Hepatocyte (in vitro differentiated cells): Measurements from ENCODE around the gene SUGCT. TPM values are rescaled to one million over a fixed set of nuclear protein-coding genes. Genes with fewer than 3 reads are reported as not detected.

Source experiments
- DNase-seq: peaks from one replicate; pipeline ENCODE4 v3.0.0-alpha.2; 2016; ENCODE audit warnings: low spot score
- H2AFZ ChIP-seq: fragments of 200-600 bp; sonication (generic); 2 replicates; pipeline ENCODE4 v1.6.0; 2016; ENCODE audit warnings: antibody characterized with exemption, mild to moderate bottlenecking
- H3K27ac ChIP-seq: fragments of 200-600 bp; sonication (generic); 2 replicates; pipeline ENCODE4 v1.5.1; 2016; ENCODE audit warnings: mild to moderate bottlenecking
- H3K27me3 ChIP-seq: fragments of 200-600 bp; sonication (generic); 2 replicates; pipeline ENCODE4 v1.6.1; 2016
- H3K36me3 ChIP-seq: fragments of 200-600 bp; sonication (generic); replicated peaks from 2 replicates; pipeline ENCODE4 v1.5.1; 2016; ENCODE audit warnings: low read depth; ENCODE audit not compliant: insufficient read depth
- H3K4me1 ChIP-seq: fragments of 200-600 bp; sonication (generic); 2 replicates; pipeline ENCODE4 v1.5.1; 2016; ENCODE audit warnings: mild to moderate bottlenecking, moderate library complexity; ENCODE audit not compliant: insufficient read depth
- H3K4me2 ChIP-seq: fragments of 200-600 bp; sonication (generic); 2 replicates; pipeline ENCODE4 v1.6.0; 2016
- H3K4me3 ChIP-seq: fragments of 200-600 bp; sonication (generic); 2 replicates; pipeline ENCODE4 v1.5.1; 2016; ENCODE audit warnings: mild to moderate bottlenecking
- H3K79me2 ChIP-seq: fragments of 200-600 bp; sonication (generic); 2 replicates; pipeline ENCODE4 v1.6.0; 2017; ENCODE audit warnings: mild to moderate bottlenecking
- H3K9me2 ChIP-seq: fragments of 200-600 bp; sonication (generic); replicated peaks from 2 replicates; pipeline ENCODE4 v1.6.0; 2017; ENCODE audit warnings: mild to moderate bottlenecking; ENCODE audit not compliant: insufficient read depth
- H3K9me3 ChIP-seq: fragments of 200-600 bp; sonication (generic); 2 replicates; pipeline ENCODE4 v1.5.1; 2016; ENCODE audit warnings: low read depth, mild to moderate bottlenecking
- H4K20me1 ChIP-seq: fragments of 200-600 bp; sonication (generic); 2 replicates; pipeline ENCODE4 v1.6.0; 2016; ENCODE audit warnings: mild to moderate bottlenecking; ENCODE audit not compliant: insufficient read depth, poor library complexity, severe bottlenecking
- EZH2 ChIP-seq: fragments of 200-600 bp; sonication (generic); IDR thresholded peaks from 2 replicates; pipeline ENCODE4 v1.6.1; 2016; ENCODE audit warnings: antibody characterized with exemption, mild to moderate bottlenecking, borderline replicate concordance
- EZH2phosphoT487 ChIP-seq: fragments of 200-600 bp; sonication (generic); IDR thresholded peaks from one replicate; pipeline ENCODE4 v1.6.1; 2018; ENCODE audit warnings: antibody characterized with exemption, mild to moderate bottlenecking, low read depth, moderate library complexity; ENCODE audit not compliant: unreplicated experiment, severe bottlenecking
- WGBS: methylation state at CpG from one replicate; pipeline ENCODE4 v1.1.6; 2016; ENCODE audit warnings: low lambda C conversion rate; ENCODE audit errors: missing lambda C conversion rate; 5-methylcytosine and 5-hydroxymethylcytosine counted together
- polyA plus RNA-seq: library from polyadenylated mRNA; unstranded; fragments of >200 nt; fragmentation: Nextera tagmentation; extraction: Ambion mirVana; gene quantifications from 2 replicates; pipeline ENCODE4 v1.2.1, GENCODE V29; 2016
- total RNA-seq: library from RNA; depleted of rRNA; stranded (reverse); fragments of >200 nt; gene quantifications from 2 replicates; pipeline ENCODE4 v1.2.3, GENCODE V29; 2014
- TF ChIP-seq, protein P1 (sequence below): fragments of 200-600 bp; sonication (generic); IDR thresholded peaks from 2 replicates; pipeline ENCODE4 v1.5.1; 2016; ENCODE audit warnings: antibody characterized with exemption, mild to moderate bottlenecking; ENCODE audit not compliant: poor library complexity

Gene SUGCT
- total and polyA plus RNA-seq, 2 experiments from 2014 or later, result 5.1 to 12.0 TPM

GRCh38 chr7:40463446-40463845 lies 328.6 kb downstream of the SUGCT start:
- no peak overlapping the region for H2AFZ ChIP-seq
- no peak overlapping the region for H3K4me3 ChIP-seq
- H3K4me1 ChIP-seq, result no peaks in the 10 kb centered on the region
- TF ChIP-seq EZH2 (no peak), EZH2phosphoT487 (no peak)
- TF ChIP-seq, protein P1, sequence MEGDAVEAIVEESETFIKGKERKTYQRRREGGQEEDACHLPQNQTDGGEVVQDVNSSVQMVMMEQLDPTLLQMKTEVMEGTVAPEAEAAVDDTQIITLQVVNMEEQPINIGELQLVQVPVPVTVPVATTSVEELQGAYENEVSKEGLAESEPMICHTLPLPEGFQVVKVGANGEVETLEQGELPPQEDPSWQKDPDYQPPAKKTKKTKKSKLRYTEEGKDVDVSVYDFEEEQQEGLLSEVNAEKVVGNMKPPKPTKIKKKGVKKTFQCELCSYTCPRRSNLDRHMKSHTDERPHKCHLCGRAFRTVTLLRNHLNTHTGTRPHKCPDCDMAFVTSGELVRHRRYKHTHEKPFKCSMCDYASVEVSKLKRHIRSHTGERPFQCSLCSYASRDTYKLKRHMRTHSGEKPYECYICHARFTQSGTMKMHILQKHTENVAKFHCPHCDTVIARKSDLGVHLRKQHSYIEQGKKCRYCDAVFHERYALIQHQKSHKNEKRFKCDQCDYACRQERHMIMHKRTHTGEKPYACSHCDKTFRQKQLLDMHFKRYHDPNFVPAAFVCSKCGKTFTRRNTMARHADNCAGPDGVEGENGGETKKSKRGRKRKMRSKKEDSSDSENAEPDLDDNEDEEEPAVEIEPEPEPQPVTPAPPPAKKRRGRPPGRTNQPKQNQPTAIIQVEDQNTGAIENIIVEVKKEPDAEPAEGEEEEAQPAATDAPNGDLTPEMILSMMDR, result no peak
- no peaks in the 10 kb centered on the region for H3K9me3 ChIP-seq
- WGBS, result 76% methylated on average over 4 of the region's 4 CpGs
- H3K36me3 ChIP-seq, result no peaks in the 10 kb centered on the region
- H3K9me2 ChIP-seq, result no peaks in the 10 kb centered on the region
- no peaks in the 10 kb centered on the region for H3K79me2 ChIP-seq
- no peak overlapping the region for H3K4me2 ChIP-seq
- no peak for DNase-seq
- H3K27me3 ChIP-seq, result no peaks in the 10 kb centered on the region
- H3K27ac ChIP-seq, result no peak overlapping the region
- no peaks in the 10 kb centered on the region for H4K20me1 ChIP-seq

- Histone ChIP-seq H3K27ac (peak overlapping the region; percentile 68), H3K4me1 (peaks cover 10% of the 10 kb centered on the region), H3K4me2 (no peak overlapping the region), H2AFZ (no peak overlapping the region), H3K79me2 (no peaks in the 10 kb centered on the region), H3K36me3 (no peaks in the 10 kb centered on the region), H3K27me3 (no peaks in the 10 kb centered on the region), H3K9me2 (no peaks in the 10 kb centered on the region), H3K4me3 (no peak overlapping the region), H3K9me3 (no peaks in the 10 kb centered on the region), H4K20me1 (no peaks in the 10 kb centered on the region)
- WGBS, result 42% methylated on average over 4 of the region's 4 CpGs
- no peak for TF ChIP-seq EZH2
- TF ChIP-seq, protein P1, result no peak
- no peak for TF ChIP-seq EZH2phosphoT487
- DNase-seq, result peak; percentile 67
Measured at GRCh38 chr7:40468891-40469864, 334.4 kb downstream of the SUGCT start.

- Histone ChIP-seq H3K79me2 (no peaks in the 10 kb centered on the region), H3K27ac (peak overlapping the region; percentile 68)
- TF ChIP-seq EZH2, result no peak
- TF ChIP-seq, protein P1, result no peak
- no peak for TF ChIP-seq EZH2phosphoT487
Measured at GRCh38 chr7:40470091-40470592, 335.3 kb downstream of the SUGCT start.

More at GRCh38 chr7:40470091-40470592, 335.3 kb downstream of the SUGCT start:
- H3K4me2 ChIP-seq, result peak overlapping the region; percentile 32
- H3K4me3 ChIP-seq, result no peak overlapping the region
- no peaks in the 10 kb centered on the region for H4K20me1 ChIP-seq
- H3K4me1 ChIP-seq, result peaks cover 10% of the 10 kb centered on the region
- WGBS, result 55% methylated on average over 6 of the region's 6 CpGs
- no peak overlapping the region for H2AFZ ChIP-seq
- H3K9me2 ChIP-seq, result no peaks in the 10 kb centered on the region
- no peaks in the 10 kb centered on the region for H3K27me3 ChIP-seq
- no peaks in the 10 kb centered on the region for H3K9me3 ChIP-seq
- DNase-seq, result peak; percentile 34
- H3K36me3 ChIP-seq, result no peaks in the 10 kb centered on the region
